Measurements from ENCODE around the gene TPGS1. TPM values are rescaled to one million over a fixed set of nuclear protein-coding genes. Genes with fewer than 3 reads are reported as not detected.
"Not testable (repeated sequence)": the region's sequence is repeated elsewhere in the genome, so short reads cannot be mapped to it uniquely, and the experiment has no call there.

TPGS1 gene
- total RNA-seq, 2 experiments from 2014 or later, result 21.6 to 27.1 TPM

- ChIA-PET POLR2A (no interaction called here), CTCF (no interaction called here)
- H3K27ac Mint-ChIP-seq, result no peak overlapping the region
- H3K4me3 Mint-ChIP-seq, result no peak overlapping the region
- H3K4me1 Mint-ChIP-seq, result no peaks in the 10 kb centered on the region
- no peaks in the 10 kb centered on the region for H3K27me3 Mint-ChIP-seq
- no peaks in the 10 kb centered on the region for H3K36me3 Mint-ChIP-seq (ENCODE audit: low read depth)
- DNase-seq, result no peak
- peaks cover 3% of the 10 kb centered on the region for H3K9me3 Mint-ChIP-seq
Observed at GRCh38 chr19:468587-469256, 38.6 kb upstream of the TPGS1 start.

- no peak overlapping the region for H3K4me3 Mint-ChIP-seq
- CTCF ChIA-PET, result no interaction called here
- H3K27ac Mint-ChIP-seq, result no peak overlapping the region
- no peaks in the 10 kb centered on the region for H3K36me3 Mint-ChIP-seq (ENCODE audit: low read depth)
- no peaks in the 10 kb centered on the region for H3K27me3 Mint-ChIP-seq
- DNase-seq, result no peak
- no peaks in the 10 kb centered on the region for H3K9me3 Mint-ChIP-seq
- H3K4me1 Mint-ChIP-seq, result no peaks in the 10 kb centered on the region
- POLR2A ChIA-PET, result no interaction called here
Observed at GRCh38 chr19:469833-470232, 37.5 kb upstream of the TPGS1 start.

- Mint-ChIP-seq H3K27ac (no peak overlapping the region), H3K4me1 (no peaks in the 10 kb centered on the region), H3K4me3 (no peak overlapping the region), H3K27me3 (no peaks in the 10 kb centered on the region), H3K9me3 (no peaks in the 10 kb centered on the region), H3K36me3 (ENCODE audit: low read depth) (no peaks in the 10 kb centered on the region)
- POLR2A ChIA-PET, result no interaction called here
- no peak for DNase-seq
- CTCF ChIA-PET, result no interaction called here
Observed at GRCh38 chr19:470701-471100, 36.6 kb upstream of the TPGS1 start.

- Mint-ChIP-seq H3K27ac (no peak overlapping the region), H3K4me3 (no peak overlapping the region), H3K36me3 (ENCODE audit: low read depth) (no peaks in the 10 kb centered on the region), H3K27me3 (no peaks in the 10 kb centered on the region), H3K4me1 (no peaks in the 10 kb centered on the region), H3K9me3 (no peaks in the 10 kb centered on the region)
- POLR2A ChIA-PET, result no interaction called here
- DNase-seq, result no peak
- CTCF ChIA-PET, result no interaction called here
Observed at GRCh38 chr19:472005-472858, 35.1 kb upstream of the TPGS1 start.

- H3K9me3 Mint-ChIP-seq, result no peaks in the 10 kb centered on the region
- H3K36me3 Mint-ChIP-seq (ENCODE audit: low read depth), result no peaks in the 10 kb centered on the region
- H3K27me3 Mint-ChIP-seq, result no peaks in the 10 kb centered on the region
- DNase-seq, result no peak
- ChIA-PET CTCF (no interaction called here), POLR2A (no interaction called here)
- no peak overlapping the region for H3K4me3 Mint-ChIP-seq
- H3K4me1 Mint-ChIP-seq, result no peaks in the 10 kb centered on the region
- H3K27ac Mint-ChIP-seq, result no peak overlapping the region
Observed at GRCh38 chr19:474126-475078, 32.9 kb upstream of the TPGS1 start.

GRCh38 chr19:475360-475759, 31.9 kb upstream of the TPGS1 start:
- Mint-ChIP-seq H3K4me3 (no peak overlapping the region), H3K27me3 (no peaks in the 10 kb centered on the region), H3K27ac (no peak overlapping the region), H3K36me3 (ENCODE audit: low read depth) (peaks cover 6% of the 10 kb centered on the region), H3K9me3 (peaks cover 2% of the 10 kb centered on the region), H3K4me1 (peaks cover 5% of the 10 kb centered on the region)
- no peak for DNase-seq
- POLR2A ChIA-PET, result no interaction called here
- CTCF ChIA-PET, result no interaction called here

- CTCF ChIA-PET, result interaction anchor here (0.7 kb wide), 2 partner anchors 28 to 33 kb away, joined by 3 read pairs; no protein-coding TSS in a partner anchor
- peaks cover 13% of the 10 kb centered on the region for H3K9me3 Mint-ChIP-seq
- H3K27me3 Mint-ChIP-seq, result no peaks in the 10 kb centered on the region
- H3K4me3 Mint-ChIP-seq, result no peak overlapping the region
- H3K27ac Mint-ChIP-seq, result no peak overlapping the region
- POLR2A ChIA-PET, result no interaction called here
- peaks cover 12% of the 10 kb centered on the region for H3K36me3 Mint-ChIP-seq (ENCODE audit: low read depth)
- peaks cover 10% of the 10 kb centered on the region for H3K4me1 Mint-ChIP-seq
- no peak for DNase-seq
Observed at GRCh38 chr19:478236-478903, 28.9 kb upstream of the TPGS1 start.

- Mint-ChIP-seq H3K27me3 (no peaks in the 10 kb centered on the region), H3K36me3 (ENCODE audit: low read depth) (peaks cover 13% of the 10 kb centered on the region), H3K9me3 (peaks cover 13% of the 10 kb centered on the region), H3K27ac (no peak overlapping the region), H3K4me1 (peaks cover 10% of the 10 kb centered on the region), H3K4me3 (no peak overlapping the region)
- ChIA-PET POLR2A (no interaction called here), CTCF (interaction anchor here (0.7 kb wide), 1 partner anchor 28 kb away, joined by 3 read pairs; no protein-coding TSS in a partner anchor)
- no peak for DNase-seq
Observed at GRCh38 chr19:478976-479375, 28.3 kb upstream of the TPGS1 start.

GRCh38 chr19:480016-480855, 27.1 kb upstream of the TPGS1 start:
- CTCF ChIA-PET, result interaction anchor here (0.5 to 0.6 kb wide), 2 partner anchors 132 to 1849 kb away, joined by 3 to 4 read pairs; no protein-coding TSS in a partner anchor
- H3K4me1 Mint-ChIP-seq, result peaks cover 10% of the 10 kb centered on the region
- H3K36me3 Mint-ChIP-seq (ENCODE audit: low read depth), result peaks cover 13% of the 10 kb centered on the region
- peaks cover 13% of the 10 kb centered on the region for H3K9me3 Mint-ChIP-seq
- POLR2A ChIA-PET, result no interaction called here
- H3K4me3 Mint-ChIP-seq, result peak overlapping the region; percentile 38
- peak; percentile 23 for DNase-seq
- H3K27ac Mint-ChIP-seq, result peak overlapping the region; percentile 66
- H3K27me3 Mint-ChIP-seq, result no peaks in the 10 kb centered on the region

- H3K27ac Mint-ChIP-seq, result peak overlapping the region; percentile 66
- POLR2A ChIA-PET, H3K27me3 Mint-ChIP-seq, DNase-seq, CTCF ChIA-PET: not testable (repeated sequence)
- peak overlapping the region; percentile 38 for H3K4me3 Mint-ChIP-seq
- H3K9me3 Mint-ChIP-seq, result peaks cover 13% of the 10 kb centered on the region
- peaks cover 10% of the 10 kb centered on the region for H3K4me1 Mint-ChIP-seq
- H3K36me3 Mint-ChIP-seq (ENCODE audit: low read depth), result peaks cover 13% of the 10 kb centered on the region
Observed at GRCh38 chr19:481100-481499, 26.2 kb upstream of the TPGS1 start.

GRCh38 chr19:482186-483041, 24.9 kb upstream of the TPGS1 start:
- Mint-ChIP-seq H3K27me3 (peaks cover 5% of the 10 kb centered on the region), H3K27ac (no peak overlapping the region), H3K9me3 (peaks cover 13% of the 10 kb centered on the region), H3K4me3 (no peak overlapping the region), H3K4me1 (peaks cover 10% of the 10 kb centered on the region), H3K36me3 (ENCODE audit: low read depth) (peaks cover 13% of the 10 kb centered on the region)
- DNase-seq, result no peak
- POLR2A ChIA-PET, result no interaction called here
- CTCF ChIA-PET, result no interaction called here
